SK-N-SH (cell line): ENCODE measurements around the gene SLC25A28.

Experiments
- EP300 ChIP-seq, 2 experiments: IDR thresholded peaks; 2 replicates each; pipeline versions ENCODE4 v1.4.0 to v1.6.1; 2012; ENCODE audit warnings: borderline replicate concordance in 1 of 2, low read depth in 1 of 2, low read length in 1 of 2
- POLR2AphosphoS5 ChIP-seq: IDR thresholded peaks from 2 replicates; pipeline ENCODE4 v1.6.1; 2012; ENCODE audit warnings: low read depth, low read length

GRCh38 chr10:99573790-99574189, 46.4 kb downstream of the SLC25A28 start:
- no peak for TF ChIP-seq EP300 (IDR thresholded peaks at IDR 0.05; ENCODE audit: borderline replicate concordance in 1 of 2, low read depth in 1 of 2, low read length in 1 of 2)
- TF ChIP-seq POLR2AphosphoS5 = no peak
